Sigmoid colon (tissue), 7 donors: ENCODE data around the gene RYK. TPM values are rescaled to one million over a fixed set of nuclear protein-coding genes. Genes with fewer than 3 reads are reported as not detected.

ENCODE experiments used
- DNase-seq: peaks from one replicate; pipeline ENCODE4 v3.0.0-alpha.2; 2019
- H3K27ac ChIP-seq, 4 donors: fragments of 200-600 bp; sonication (generic); one replicate each; pipeline ENCODE4 v1.5.1; 2016 to 2019; ENCODE audit warnings: mild to moderate bottlenecking in 1 of 4
- H3K27me3 ChIP-seq, 3 donors: fragments of 200-600 bp; sonication (generic); one replicate each; pipeline ENCODE4 v1.5.1; 2019; ENCODE audit warnings: mild to moderate bottlenecking in 1 of 3
- H3K36me3 ChIP-seq, 4 donors: fragments of 200-600 bp; sonication (generic); one replicate each; pipeline ENCODE4 v1.5.1; 2016 to 2019
- H3K4me1 ChIP-seq, 4 donors: fragments of 200-600 bp; sonication (generic); one replicate each; pipeline ENCODE4 v1.5.1; 2017 to 2019
- H3K4me3 ChIP-seq, 4 donors: fragments of 200-600 bp; sonication (generic); one replicate each; pipeline ENCODE4 v1.5.1; 2017 to 2019; ENCODE audit warnings: mild to moderate bottlenecking in 2 of 4, moderate library complexity in 1 of 4
- H3K9me3 ChIP-seq, 4 donors: fragments of 200-600 bp in 3 of 4; sonication (generic) in 3 of 4; one replicate each; pipeline versions ENCODE4 v1.5.1 to v1.6.1; 2013 to 2019
- EP300 ChIP-seq, 4 donors: sonication (generic); formaldehyde crosslinking; IDR thresholded peaks; one replicate each; pipeline ENCODE4 v1.6.1; 2017; ENCODE audit warnings: antibody characterized with exemption in 4 of 4
- POLR2A ChIP-seq, 2 donors: fragments of 450-650 bp; IDR thresholded peaks; one replicate each; pipeline ENCODE4 v1.6.1; 2016; ENCODE audit warnings: antibody characterized with exemption in 2 of 2, mild to moderate bottlenecking in 2 of 2, moderate library complexity in 2 of 2
- POLR2AphosphoS5 ChIP-seq, 4 donors: sonication (generic); formaldehyde crosslinking; IDR thresholded peaks; one replicate each; pipeline ENCODE4 v1.6.1; 2017; ENCODE audit warnings: antibody characterized with exemption in 4 of 4
- WGBS, 2 donors: extraction: QIAGEN DNeasy Blood & Tissue Kit; methylation state at CpG; one replicate each; pipeline ENCODE4 v1.1.7; 2013; 5-methylcytosine and 5-hydroxymethylcytosine counted together
- intact Hi-C: fragments of 100-400 bp; cut with DNase I; formaldehyde crosslinking; loops from one replicate; pipeline ENCODE4 v1.15.1; 2023
- polyA plus RNA-seq, 3 donors: library from polyadenylated mRNA; stranded (reverse); fragments of 200-250 nt; gene quantifications; one replicate each; pipeline ENCODE4 v1.2.3, GENCODE V29; 2013
- total RNA-seq, 4 donors: library from RNA; depleted of rRNA; stranded (reverse); fragments of >200 nt; gene quantifications; one replicate each; pipeline ENCODE4 v1.1.0, GENCODE V29; 2016
- TF ChIP-seq, protein P1 (sequence below), 4 experiments: fragments of 450-650 bp in 3 of 4; fragments of 200-600 bp in 1 of 4; IDR thresholded peaks; one replicate each; pipeline ENCODE4 v1.5.1; 2016 to 2019; ENCODE audit warnings: antibody characterized with exemption in 4 of 4, mild to moderate bottlenecking in 3 of 4, moderate library complexity in 2 of 4
- donor health status: healthy with polysubstance abuse.
- donor health status: Bipolar disorder and iron deficiency.
- donor health status: healthy.

The RYK gene
- total and polyA plus RNA-seq, 7 donors: 12.7 to 148 (median 92.2) TPM

DNA sequence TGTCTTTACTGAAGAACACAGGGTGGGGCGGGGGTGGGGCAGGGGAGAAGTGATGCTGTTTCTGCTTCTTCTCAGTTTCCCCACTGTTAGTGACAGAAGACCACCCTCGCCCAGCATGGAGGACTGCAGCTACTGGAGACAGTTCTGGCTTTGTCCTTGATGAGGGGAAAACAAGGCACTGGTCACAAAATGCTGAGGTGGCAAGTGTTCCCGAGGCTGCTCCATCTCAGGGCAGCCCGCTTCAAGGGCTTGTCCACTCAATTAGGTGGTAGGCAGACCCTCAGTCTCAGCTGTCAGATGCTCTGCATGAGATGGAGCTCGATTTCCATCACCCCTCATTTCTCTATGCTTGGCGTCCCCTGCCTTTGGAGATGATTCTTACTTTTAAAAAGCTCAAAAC, 33.8 kb upstream of the RYK start:
- no peaks in the 10 kb centered on the region for H3K36me3 ChIP-seq
- 85 to 87% methylated on average over 6 of the region's 6 CpGs for WGBS, 2 donors

DNA sequence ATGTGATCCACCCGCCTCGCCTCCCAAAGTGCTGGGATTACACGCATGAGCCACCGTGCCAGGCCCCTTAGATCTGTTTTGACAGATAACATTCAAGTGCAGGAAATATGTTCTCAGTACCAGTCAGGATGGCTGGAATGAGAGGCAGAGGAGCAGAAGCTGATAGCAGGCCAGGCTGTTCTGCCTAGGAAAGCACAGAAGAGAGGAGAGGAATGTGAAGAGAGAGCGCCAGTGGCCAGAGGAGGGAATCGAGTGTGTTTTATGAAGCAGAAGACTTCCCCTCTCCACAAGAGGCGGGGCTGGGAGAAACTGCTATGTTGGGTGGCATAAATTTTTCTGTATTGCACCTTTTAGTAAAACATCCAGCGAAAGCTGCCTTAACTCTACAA, 32.0 kb upstream of the RYK start:
- Histone ChIP-seq H3K27ac (no peak overlapping the region), H3K36me3 (no peaks in the 10 kb centered on the region), H3K4me3 (no peak overlapping the region), H3K9me3 (no peaks in the 10 kb centered on the region), H3K27me3 (no peaks in the 10 kb centered on the region), H3K4me1 (peaks cover 0 to 15% (median 0%) of the 10 kb centered on the region in 4 donors)
- TF ChIP-seq EP300 (IDR thresholded peaks at IDR 0.05): no peak
- TF ChIP-seq, protein P1, sequence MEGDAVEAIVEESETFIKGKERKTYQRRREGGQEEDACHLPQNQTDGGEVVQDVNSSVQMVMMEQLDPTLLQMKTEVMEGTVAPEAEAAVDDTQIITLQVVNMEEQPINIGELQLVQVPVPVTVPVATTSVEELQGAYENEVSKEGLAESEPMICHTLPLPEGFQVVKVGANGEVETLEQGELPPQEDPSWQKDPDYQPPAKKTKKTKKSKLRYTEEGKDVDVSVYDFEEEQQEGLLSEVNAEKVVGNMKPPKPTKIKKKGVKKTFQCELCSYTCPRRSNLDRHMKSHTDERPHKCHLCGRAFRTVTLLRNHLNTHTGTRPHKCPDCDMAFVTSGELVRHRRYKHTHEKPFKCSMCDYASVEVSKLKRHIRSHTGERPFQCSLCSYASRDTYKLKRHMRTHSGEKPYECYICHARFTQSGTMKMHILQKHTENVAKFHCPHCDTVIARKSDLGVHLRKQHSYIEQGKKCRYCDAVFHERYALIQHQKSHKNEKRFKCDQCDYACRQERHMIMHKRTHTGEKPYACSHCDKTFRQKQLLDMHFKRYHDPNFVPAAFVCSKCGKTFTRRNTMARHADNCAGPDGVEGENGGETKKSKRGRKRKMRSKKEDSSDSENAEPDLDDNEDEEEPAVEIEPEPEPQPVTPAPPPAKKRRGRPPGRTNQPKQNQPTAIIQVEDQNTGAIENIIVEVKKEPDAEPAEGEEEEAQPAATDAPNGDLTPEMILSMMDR (IDR thresholded peaks at IDR 0.05): no peak
- TF ChIP-seq POLR2AphosphoS5 (IDR thresholded peaks at IDR 0.05): no peak
- no peak for TF ChIP-seq POLR2A (IDR thresholded peaks at IDR 0.05)
- no peak for DNase-seq
- intact Hi-C loops: no loop called here
- 89 to 91% methylated on average over 8 of the region's 8 CpGs for WGBS, 2 donors

More for the DNA sequence above, 33.8 kb upstream of the RYK start:
- intact Hi-C loops: no loop called here
- Histone ChIP-seq H3K4me1 (peaks cover 0 to 10% (median 0%) of the 10 kb centered on the region in 4 donors), H3K27ac (no peak overlapping the region), H3K27me3 (no peaks in the 10 kb centered on the region), H3K9me3 (no peaks in the 10 kb centered on the region), H3K4me3 (no peak overlapping the region)
- no peak for DNase-seq
- TF ChIP-seq POLR2AphosphoS5 (IDR thresholded peaks at IDR 0.05) (no peak), POLR2A (IDR thresholded peaks at IDR 0.05) (no peak), EP300 (IDR thresholded peaks at IDR 0.05) (no peak)
- TF ChIP-seq, protein P1 (IDR thresholded peaks at IDR 0.05): no peak

DNA sequence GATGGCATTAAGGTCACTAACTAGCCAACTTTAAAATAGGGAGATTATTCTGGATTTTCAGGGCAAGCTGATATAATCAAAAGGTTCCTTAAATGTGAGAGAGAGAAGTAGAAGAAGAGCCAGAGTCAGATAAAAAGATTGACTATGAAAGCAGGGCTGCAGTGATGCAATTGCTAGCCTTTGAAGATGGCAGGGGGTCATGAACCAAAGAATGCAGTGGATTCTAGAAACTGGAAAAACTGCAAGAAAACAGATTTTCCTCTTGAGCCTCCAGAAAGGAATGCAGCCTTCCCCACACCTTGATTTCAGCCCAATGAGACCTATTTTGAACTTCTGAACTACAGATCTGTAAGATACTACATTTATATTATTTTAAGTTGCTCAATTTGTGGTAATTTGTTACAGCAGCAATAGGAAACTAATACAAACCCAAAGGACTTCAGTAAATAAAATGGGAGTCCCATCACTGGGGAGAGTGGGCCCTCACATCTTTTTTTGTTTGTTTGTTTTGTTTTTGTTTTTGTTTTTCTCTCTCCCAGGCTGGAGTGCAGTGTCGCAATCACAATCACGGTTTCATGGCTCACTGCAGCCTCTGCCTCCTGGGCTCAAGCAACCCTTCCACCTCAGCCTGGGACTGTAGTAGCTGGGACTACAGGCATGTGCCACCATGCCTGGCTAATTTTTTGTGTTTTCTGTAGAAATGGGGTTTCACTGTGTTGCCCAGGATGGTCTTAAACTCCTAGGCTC, 31.4 kb upstream of the RYK start:
- Histone ChIP-seq H3K36me3 (no peaks in the 10 kb centered on the region), H3K4me3 (no peak overlapping the region), H3K9me3 (no peaks in the 10 kb centered on the region), H3K4me1 (peaks cover 0 to 15% (median 0%) of the 10 kb centered on the region in 4 donors), H3K27ac (no peak overlapping the region), H3K27me3 (no peaks in the 10 kb centered on the region)
- intact Hi-C loops: no loop called here
- DNase-seq: no peak
- TF ChIP-seq, protein P1 (IDR thresholded peaks at IDR 0.05): no peak
- TF ChIP-seq POLR2A (IDR thresholded peaks at IDR 0.05) (no peak), EP300 (IDR thresholded peaks at IDR 0.05) (no peak), POLR2AphosphoS5 (IDR thresholded peaks at IDR 0.05) (no peak)
- whole genome bisulfite sequencing, 2 donors: 83 to 87% methylated on average over 2 of the region's 2 CpGs

DNA sequence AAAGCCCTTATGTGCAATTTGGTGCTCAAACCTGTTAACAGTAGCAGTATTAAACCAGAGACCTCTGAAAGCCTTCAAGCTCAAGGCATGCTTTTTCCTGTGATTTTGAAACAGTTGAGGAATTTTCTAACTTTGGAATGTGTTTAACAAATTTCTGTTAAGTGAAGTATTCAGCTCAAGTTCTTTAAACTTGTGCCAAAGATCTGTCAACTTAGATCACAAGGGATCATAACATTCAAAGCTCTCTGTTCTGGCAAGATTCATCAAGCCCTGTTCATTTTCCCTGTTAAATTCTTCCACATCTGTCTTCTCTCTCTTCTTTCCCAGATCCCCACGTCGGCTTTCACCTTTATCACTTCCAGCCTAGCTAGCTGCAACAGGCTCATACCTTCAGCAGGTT, 28.8 kb upstream of the RYK start:
- Histone ChIP-seq H3K4me3 (no peak overlapping the region), H3K27ac (no peak overlapping the region), H3K9me3 (no peaks in the 10 kb centered on the region), H3K36me3 (no peaks in the 10 kb centered on the region), H3K4me1 (peaks cover 0 to 15% (median 0%) of the 10 kb centered on the region in 4 donors), H3K27me3 (no peaks in the 10 kb centered on the region)
- intact Hi-C loops: no loop called here
- no peak for DNase-seq
- TF ChIP-seq, protein P1 (IDR thresholded peaks at IDR 0.05): no peak
- TF ChIP-seq POLR2AphosphoS5 (IDR thresholded peaks at IDR 0.05) (no peak), EP300 (IDR thresholded peaks at IDR 0.05) (no peak), POLR2A (IDR thresholded peaks at IDR 0.05) (no peak)
- WGBS, 2 donors: 85 to 93% methylated on average over 2 of the region's 2 CpGs
